Measurements from ENCODE around the gene IP6K1.
"Not testable (repeated sequence)": the region's sequence is repeated elsewhere in the genome, so short reads cannot be mapped to it uniquely, and the experiment has no call there.

The IP6K1 gene

GRCh38 chr3:49769286-49769915, 16.9 kb downstream of the IP6K1 start:
- no peak for DNase-seq (ENCODE audit: low read depth in 2 of 2)

- DNase-seq (ENCODE audit: low read depth in 2 of 2) = no peak
Measured at GRCh38 chr3:49763981-49764380, 22.4 kb downstream of the IP6K1 start.

DNA sequence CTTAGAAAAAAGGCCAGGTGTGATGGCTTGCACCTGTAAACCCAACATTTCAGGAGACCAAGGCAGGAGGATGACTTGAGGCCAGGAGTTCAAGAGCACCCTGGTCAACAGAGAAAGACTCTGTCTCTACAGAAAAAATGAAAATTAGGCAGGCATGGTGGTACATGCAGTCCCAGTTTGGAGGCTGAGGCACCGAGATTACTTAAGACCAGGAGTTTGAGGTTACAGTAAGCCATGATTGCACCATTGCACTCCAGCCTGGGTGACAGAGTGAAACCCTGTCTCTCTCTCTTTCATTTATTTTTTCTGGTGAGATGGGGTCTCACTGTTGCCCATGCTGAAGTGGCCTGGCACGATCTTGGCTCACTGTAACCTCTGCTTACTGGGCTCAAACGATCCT, 24.7 kb downstream of the IP6K1 start:
- no peak for DNase-seq (ENCODE audit: low read depth in 2 of 2)

DNA sequence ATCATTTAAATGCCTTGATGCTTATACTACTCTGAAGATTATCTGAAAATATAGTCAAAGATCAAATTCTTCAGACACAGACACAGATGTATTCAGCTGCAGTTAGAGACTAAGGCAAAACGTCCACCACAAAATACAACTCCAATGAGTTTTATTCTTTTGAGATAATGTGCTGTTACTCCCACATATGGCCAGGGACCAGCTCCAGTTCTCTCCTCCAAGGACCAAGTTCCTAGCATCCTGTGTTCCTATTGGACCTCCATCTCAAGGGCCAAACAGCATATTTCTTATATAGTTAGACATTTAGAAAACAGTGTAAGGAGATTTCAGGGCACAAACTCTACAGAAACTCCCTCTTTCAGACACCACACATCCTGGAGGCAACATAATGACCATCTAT, 27.1 kb downstream of the IP6K1 start:
- DNase-seq (ENCODE audit: low read depth in 2 of 2) = no peak

GRCh38 chr3:49757197-49757596, 29.1 kb downstream of the IP6K1 start:
- no peak for DNase-seq (ENCODE audit: low read depth in 2 of 2)

DNA sequence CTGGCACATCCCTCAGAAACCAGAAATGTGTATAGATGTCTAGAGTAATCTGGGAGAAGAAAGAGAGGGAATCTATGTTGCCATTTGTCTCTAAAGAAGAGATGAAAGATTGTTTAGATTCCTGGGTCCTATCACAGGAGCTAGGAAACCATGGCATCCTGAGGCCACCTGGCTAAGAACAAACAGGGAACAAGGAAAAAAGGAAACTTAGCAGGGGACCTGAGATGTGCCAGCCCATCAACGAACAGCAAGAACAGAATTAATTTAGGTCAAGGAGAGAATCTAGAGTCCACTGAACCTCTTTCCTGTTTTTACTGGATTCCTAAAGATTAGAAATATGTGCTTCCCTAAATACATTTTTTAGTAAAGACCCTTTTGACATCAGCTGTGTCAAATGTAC, 30.3 kb downstream of the IP6K1 start:
- DNase-seq (ENCODE audit: low read depth in 2 of 2) = no peak

DNA sequence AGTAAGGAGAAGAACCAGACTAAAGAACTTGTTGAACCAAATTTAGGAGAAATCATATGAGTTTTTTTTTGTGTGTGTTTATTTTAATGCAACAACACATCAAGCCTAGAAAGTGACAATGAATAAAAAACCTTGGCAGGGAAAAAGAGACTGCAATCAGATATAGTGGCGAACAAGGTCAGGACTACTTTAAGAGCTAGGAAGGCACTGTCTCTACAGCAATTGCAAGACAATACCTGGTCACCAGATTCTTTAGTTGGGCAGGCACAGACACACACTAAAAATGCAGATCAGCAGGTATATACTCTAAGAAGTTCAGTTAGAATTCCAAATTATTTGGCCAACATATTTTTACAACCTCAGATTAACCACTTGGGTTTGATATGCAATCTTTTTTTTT, 31.8 kb downstream of the IP6K1 start:
- DNase-seq (ENCODE audit: low read depth in 2 of 2) = no peak

- no peak for DNase-seq (ENCODE audit: low read depth in 2 of 2)
Measured at GRCh38 chr3:49751501-49751900, 34.8 kb downstream of the IP6K1 start.

- DNase-seq (ENCODE audit: low read depth in 2 of 2) = no peak
Measured at GRCh38 chr3:49750056-49750455, 36.3 kb downstream of the IP6K1 start.

- not testable (repeated sequence) for DNase-seq (ENCODE audit: low read depth in 2 of 2)
Measured at GRCh38 chr3:49748874-49749273, 37.5 kb downstream of the IP6K1 start.

DNA sequence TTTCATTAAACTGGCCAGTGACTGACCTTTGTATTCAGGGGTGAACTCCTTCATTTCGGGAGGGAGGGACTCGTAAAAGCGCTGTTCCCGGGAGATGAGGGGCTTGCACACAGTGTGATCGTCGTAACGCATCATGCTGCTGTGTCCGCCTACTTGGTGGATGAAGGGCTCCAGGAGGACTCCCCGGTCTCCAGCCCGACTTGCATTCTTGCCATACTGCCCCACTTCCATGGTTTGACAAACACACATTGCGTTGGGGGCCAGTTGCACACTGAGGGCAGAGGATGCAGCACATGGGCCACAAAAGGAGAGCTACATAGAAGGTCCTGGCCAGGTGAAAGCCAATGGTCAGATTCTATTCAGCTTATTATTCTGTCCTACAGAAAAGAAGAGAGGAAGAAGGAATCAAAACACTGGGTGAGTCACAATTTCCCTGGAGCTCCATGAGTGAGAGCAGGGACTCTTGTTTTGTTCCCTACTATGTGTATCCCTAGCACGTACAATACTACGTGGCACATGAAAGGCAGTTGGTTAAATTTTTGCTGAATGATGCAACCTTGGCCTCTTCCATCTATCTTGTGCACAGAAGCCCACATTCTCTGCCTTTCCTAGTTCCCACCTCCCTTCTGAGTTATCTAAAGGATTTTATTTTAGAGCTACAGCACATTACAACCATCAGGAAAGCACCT, 38.4 kb downstream of the IP6K1 start:
- DNase-seq (ENCODE audit: low read depth in 2 of 2) = no peak

GRCh38 chr3:49745986-49746385, 40.4 kb downstream of the IP6K1 start:
- no peak for DNase-seq (ENCODE audit: low read depth in 2 of 2)

DNA sequence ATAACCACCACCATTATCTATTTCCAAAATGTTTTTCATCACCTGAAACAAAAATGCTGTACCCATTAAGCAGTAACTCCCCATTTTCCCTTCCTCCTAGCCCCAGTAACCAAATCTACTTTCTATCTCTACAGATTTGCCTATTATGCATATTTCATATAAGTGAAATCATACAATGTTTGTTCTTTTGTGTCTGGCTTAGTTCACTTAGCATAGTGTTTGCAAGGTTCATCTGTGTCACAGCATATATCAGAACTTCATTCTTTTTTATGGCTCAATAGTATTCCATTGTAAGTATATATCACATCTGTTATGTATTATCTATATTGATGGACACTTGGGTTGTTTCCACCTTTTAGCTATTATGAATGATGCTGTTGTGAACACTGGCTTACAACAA, 45.9 kb downstream of the IP6K1 start:
- DNase-seq (ENCODE audit: low read depth in 2 of 2) = no peak

DNA sequence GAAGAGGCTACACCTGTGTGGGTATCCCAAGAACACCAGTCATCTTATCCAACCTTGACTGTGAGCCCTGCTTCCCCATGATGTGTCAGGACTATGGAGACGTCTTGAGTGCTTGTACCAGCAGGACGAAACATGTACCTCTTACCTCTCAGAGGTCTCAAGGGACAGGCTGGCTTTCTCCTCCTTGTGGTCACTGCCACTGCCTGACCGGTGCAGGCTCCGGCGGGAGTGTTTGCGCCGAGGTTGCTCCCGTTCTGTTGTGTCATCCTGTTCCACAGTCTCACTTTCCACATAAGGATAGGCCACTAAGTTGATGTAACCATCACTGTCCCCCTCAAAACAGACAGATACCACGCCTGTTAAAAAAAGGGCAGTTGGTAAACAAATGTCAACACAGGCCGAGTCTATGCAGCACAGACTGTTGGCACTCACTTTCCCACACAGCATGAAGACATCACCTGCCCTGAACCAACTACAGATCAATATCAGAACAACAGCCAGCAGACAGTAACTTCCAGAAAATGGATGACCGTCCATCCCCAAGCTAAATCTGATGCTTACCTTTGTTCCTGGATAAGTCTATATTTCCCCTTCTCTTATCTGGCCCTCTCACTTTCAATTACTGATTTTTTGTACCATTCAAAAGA, 48.2 kb downstream of the IP6K1 start:
- DNase-seq (ENCODE audit: low read depth in 2 of 2) = no peak

GRCh38 chr3:49734752-49735151, 51.6 kb downstream of the IP6K1 start:
- DNase-seq (ENCODE audit: low read depth in 2 of 2) = no peak

- no peak for DNase-seq (ENCODE audit: low read depth in 2 of 2)
Measured at GRCh38 chr3:49733551-49733950, 52.8 kb downstream of the IP6K1 start.

- no peak for DNase-seq (ENCODE audit: low read depth in 2 of 2)
Measured at GRCh38 chr3:49732597-49732996, 53.7 kb downstream of the IP6K1 start.

DNA sequence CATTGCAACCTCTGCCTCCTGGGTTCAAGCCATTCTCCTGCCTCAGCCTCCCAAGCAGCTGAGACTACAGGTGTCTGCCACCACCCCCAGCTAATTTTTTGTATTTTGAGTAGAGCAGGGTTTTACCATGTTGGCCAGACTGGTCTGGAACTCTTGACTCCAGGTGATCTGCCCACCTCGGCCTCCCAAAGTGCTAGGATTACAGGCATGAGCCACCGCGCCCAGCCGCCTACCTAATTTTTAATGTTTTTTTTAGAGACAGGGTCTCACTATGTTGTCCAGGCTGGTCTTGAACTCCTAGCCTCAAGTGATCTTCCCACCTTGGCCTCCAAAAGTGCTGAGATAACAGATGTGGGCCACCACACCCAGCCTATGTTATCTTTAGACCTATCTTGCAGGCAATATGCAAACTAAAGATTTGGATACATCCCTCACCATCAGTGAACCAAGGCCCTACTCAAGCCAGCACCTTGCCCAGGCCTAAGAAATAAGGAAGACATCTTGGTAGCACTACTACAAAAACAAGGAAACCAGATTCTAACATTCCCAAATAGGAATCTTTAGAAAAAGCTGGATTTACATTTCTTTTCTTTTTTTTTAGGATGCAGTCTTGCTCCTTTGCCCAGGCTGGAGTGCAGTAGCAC, 56.3 kb downstream of the IP6K1 start:
- DNase-seq (ENCODE audit: low read depth in 2 of 2) = no peak

DNA sequence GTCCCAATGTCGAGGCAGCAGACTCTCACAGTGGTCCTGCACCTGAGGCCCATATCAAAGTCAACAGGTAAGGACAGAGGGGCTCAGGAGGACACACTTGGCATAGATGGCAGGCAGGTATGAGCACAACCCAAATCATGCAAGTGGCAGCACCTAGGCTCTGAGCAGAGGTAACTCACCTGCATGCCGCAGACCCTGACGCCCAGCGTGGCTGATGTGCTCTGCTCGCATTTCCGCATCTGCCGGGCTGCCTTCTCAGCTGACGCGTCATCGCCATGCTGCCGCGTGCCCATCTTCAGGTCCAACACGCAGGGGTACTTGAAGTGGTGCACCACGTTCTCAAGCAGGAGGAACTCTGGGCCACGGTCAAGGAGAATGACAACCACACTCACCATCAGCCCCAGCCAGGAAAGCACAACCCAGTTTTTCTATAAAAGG, 58.4 kb downstream of the IP6K1 start:
- DNase-seq (ENCODE audit: low read depth in 2 of 2) = no peak

- no peak for DNase-seq (ENCODE audit: low read depth in 2 of 2)
Measured at GRCh38 chr3:49727154-49727923, 59.0 kb downstream of the IP6K1 start.

- DNase-seq (ENCODE audit: low read depth in 2 of 2) = no peak
Measured at GRCh38 chr3:49725906-49726681, 60.2 kb downstream of the IP6K1 start.
